Neural cell (in vitro differentiated cells): ENCODE measurements around the gene KCNJ12. TPM values are rescaled to one million over a fixed set of nuclear protein-coding genes. Genes with fewer than 3 reads are reported as not detected.

Experiments
- H2AFZ ChIP-seq: fragments of 200-600, 300-800 bp; sonication (generic), shearing (Covaris generic); 2 replicates; pipeline ENCODE4 v1.6.0; 2014; ENCODE audit warnings: low read depth, mild to moderate bottlenecking, antibody characterized with exemption, low read length, moderate library complexity
- H3F3A ChIP-seq: fragments of 200-600 bp; shearing (Covaris generic); 2 replicates; pipeline ENCODE4 v1.6.1; 2016; ENCODE audit warnings: mild to moderate bottlenecking, moderate library complexity, mixed read lengths, antibody characterized with exemption, low read length; ENCODE audit not compliant: insufficient read depth, poor library complexity, severe bottlenecking
- H3K27ac ChIP-seq: fragments of 200-600, 300-800 bp; sonication (generic), shearing (Covaris generic); 2 replicates; pipeline ENCODE4 v1.5.1; 2014; ENCODE audit warnings: mild to moderate bottlenecking, low read length, moderate library complexity
- H3K27me3 ChIP-seq: fragments of 300-800, 200-600 bp; sonication (generic), shearing (Covaris generic); 2 replicates; pipeline ENCODE4 v1.6.0; 2014; ENCODE audit warnings: mild to moderate bottlenecking, low read depth, low read length, moderate library complexity; ENCODE audit not compliant: insufficient read depth
- H3K36me3 ChIP-seq: fragments of 300-800, 200-600 bp; sonication (generic), shearing (Covaris generic); 2 replicates; pipeline ENCODE4 v1.5.1; 2014; ENCODE audit warnings: mild to moderate bottlenecking, antibody characterized with exemption, low read length, moderate library complexity; ENCODE audit not compliant: insufficient read depth
- H3K4me2 ChIP-seq: fragments of 300-800, 200-600 bp; sonication (generic), shearing (Covaris generic); 2 replicates; pipeline ENCODE4 v1.6.0; 2014; ENCODE audit warnings: mild to moderate bottlenecking, low read length
- H3K4me3 ChIP-seq: fragments of 300-800, 200-600 bp; sonication (generic), shearing (Covaris generic); 2 replicates; pipeline ENCODE4 v1.5.1; 2014; ENCODE audit warnings: mild to moderate bottlenecking, low read length, moderate library complexity
- H3K79me2 ChIP-seq: fragments of 200-600 bp; shearing (Covaris generic); replicated peaks from 2 replicates; pipeline ENCODE4 v1.6.0; 2014; ENCODE audit warnings: mild to moderate bottlenecking, low read length, moderate library complexity; ENCODE audit not compliant: insufficient read depth
- H3K9ac ChIP-seq: fragments of 300-800, 200-600 bp; sonication (generic), shearing (Covaris generic); 2 replicates; pipeline ENCODE4 v1.6.1; 2016; ENCODE audit warnings: mild to moderate bottlenecking, low read length, mixed read lengths
- H3K9me2 ChIP-seq: fragments of 200-600 bp; shearing (Covaris generic); 2 replicates; pipeline ENCODE4 v1.6.1; 2016; ENCODE audit warnings: mild to moderate bottlenecking, low read length, mixed read lengths; ENCODE audit not compliant: insufficient read depth
- H3K9me3 ChIP-seq: fragments of 200-600, 300-800 bp; sonication (generic), shearing (Covaris generic); 2 replicates; pipeline ENCODE4 v1.6.1; 2016; ENCODE audit warnings: mild to moderate bottlenecking, mixed run types, low read length, moderate library complexity, mixed read lengths
- H4K20me1 ChIP-seq: fragments of 200-600 bp; shearing (Covaris generic); 2 replicates; pipeline ENCODE4 v1.6.1; 2016; ENCODE audit warnings: mild to moderate bottlenecking, mixed run types; ENCODE audit not compliant: insufficient read depth
- CTCF ChIP-seq: fragments of 450-650 bp; IDR thresholded peaks from 2 replicates; pipeline ENCODE4 v1.5.1; 2014; ENCODE audit warnings: antibody characterized with exemption, mild to moderate bottlenecking, moderate library complexity; ENCODE audit not compliant: poor library complexity, severe bottlenecking
- EP300 ChIP-seq: fragments of 450-650 bp; conservative IDR thresholded peaks from 2 replicates; pipeline ENCODE4 v1.6.1; 2014; ENCODE audit warnings: antibody characterized with exemption, mild to moderate bottlenecking, moderate library complexity; ENCODE audit not compliant: poor library complexity, severe bottlenecking
- EZH2 ChIP-seq: fragments of 200-600, 300-800 bp; shearing (Covaris generic), sonication (generic); IDR thresholded peaks from 2 replicates; pipeline ENCODE4 v1.6.1; 2014; ENCODE audit warnings: antibody characterized with exemption, low read length, borderline replicate concordance, mild to moderate bottlenecking; ENCODE audit not compliant: insufficient read depth, poor library complexity, severe bottlenecking
- MXI1 ChIP-seq: fragments of 450-650 bp; conservative IDR thresholded peaks from 2 replicates; pipeline ENCODE4 v1.6.1; 2014; ENCODE audit warnings: antibody characterized with exemption, mild to moderate bottlenecking; ENCODE audit not compliant: poor library complexity, severe bottlenecking
- POLR2AphosphoS5 ChIP-seq: IDR thresholded peaks from 2 replicates; pipeline ENCODE4 v1.6.1; 2012
- RAD21 ChIP-seq: fragments of 450-650 bp; conservative IDR thresholded peaks from 2 replicates; pipeline ENCODE4 v1.6.1; 2014; ENCODE audit warnings: antibody characterized with exemption, mild to moderate bottlenecking, moderate library complexity
- SMC3 ChIP-seq: fragments of 450-650 bp; conservative IDR thresholded peaks from 2 replicates; pipeline ENCODE4 v1.6.1; 2014; ENCODE audit warnings: antibody characterized with exemption, mild to moderate bottlenecking, moderate library complexity; ENCODE audit not compliant: poor library complexity
- TAF1 ChIP-seq: IDR thresholded peaks from 2 replicates; pipeline ENCODE4 v1.6.1; 2012; ENCODE audit warnings: low read depth
- polyA plus RNA-seq: library from polyadenylated mRNA; depleted of rRNA; stranded (reverse); fragments of >200 nt; gene quantifications from 2 replicates; pipeline ENCODE4 v1.2.3, GENCODE V29; 2014
- TF ChIP-seq, protein P1 (sequence below): IDR thresholded peaks from 2 replicates; pipeline ENCODE4 v1.6.1; 2012; ENCODE audit warnings: borderline replicate concordance

KCNJ12 gene
- polyA plus RNA-seq, 1 donor from 2014 or later, result 1.3 TPM

DNA sequence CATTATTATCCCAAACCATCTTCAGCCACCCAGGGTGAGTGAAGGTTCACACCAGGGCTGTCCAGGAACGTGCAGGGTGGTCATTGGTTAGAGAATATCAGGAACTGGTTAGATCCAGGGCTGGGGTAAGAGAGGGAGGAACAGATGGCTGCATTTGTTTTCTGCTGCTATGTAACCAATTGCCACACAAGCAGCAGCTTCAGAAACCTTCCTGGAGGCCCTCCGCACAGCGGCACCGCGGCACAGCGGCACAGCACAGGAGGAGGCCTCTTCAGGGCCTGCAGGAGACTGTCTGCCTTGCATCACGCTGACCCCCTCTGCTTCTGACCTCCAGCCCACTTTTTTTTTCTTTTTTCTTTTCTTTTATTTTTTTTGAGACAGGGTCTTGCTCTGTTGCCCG, 86.1 kb downstream of the KCNJ12 start:
- H2AFZ ChIP-seq, result no peak overlapping the region

GRCh38 chr17:21463204-21463661, 87.1 kb downstream of the KCNJ12 start:
- no peaks in the 10 kb centered on the region for H3K9me3 ChIP-seq
- no peaks in the 10 kb centered on the region for H3K36me3 ChIP-seq
- no peaks in the 10 kb centered on the region for H3K9me2 ChIP-seq
- no peaks in the 10 kb centered on the region for H3F3A ChIP-seq
- H3K27me3 ChIP-seq, result peaks cover 15% of the 10 kb centered on the region
- no peak overlapping the region for H3K4me3 ChIP-seq
- no peak overlapping the region for H2AFZ ChIP-seq
- H3K9ac ChIP-seq, result no peak overlapping the region
- no peaks in the 10 kb centered on the region for H3K79me2 ChIP-seq
- no peaks in the 10 kb centered on the region for H4K20me1 ChIP-seq
- H3K4me2 ChIP-seq, result no peak overlapping the region
- TF ChIP-seq EP300 (no peak), EZH2 (no peak), RAD21 (no peak), MXI1 (no peak), TAF1 (no peak), SMC3 (no peak), POLR2AphosphoS5 (no peak), CTCF (no peak)
- TF ChIP-seq, protein P1, sequence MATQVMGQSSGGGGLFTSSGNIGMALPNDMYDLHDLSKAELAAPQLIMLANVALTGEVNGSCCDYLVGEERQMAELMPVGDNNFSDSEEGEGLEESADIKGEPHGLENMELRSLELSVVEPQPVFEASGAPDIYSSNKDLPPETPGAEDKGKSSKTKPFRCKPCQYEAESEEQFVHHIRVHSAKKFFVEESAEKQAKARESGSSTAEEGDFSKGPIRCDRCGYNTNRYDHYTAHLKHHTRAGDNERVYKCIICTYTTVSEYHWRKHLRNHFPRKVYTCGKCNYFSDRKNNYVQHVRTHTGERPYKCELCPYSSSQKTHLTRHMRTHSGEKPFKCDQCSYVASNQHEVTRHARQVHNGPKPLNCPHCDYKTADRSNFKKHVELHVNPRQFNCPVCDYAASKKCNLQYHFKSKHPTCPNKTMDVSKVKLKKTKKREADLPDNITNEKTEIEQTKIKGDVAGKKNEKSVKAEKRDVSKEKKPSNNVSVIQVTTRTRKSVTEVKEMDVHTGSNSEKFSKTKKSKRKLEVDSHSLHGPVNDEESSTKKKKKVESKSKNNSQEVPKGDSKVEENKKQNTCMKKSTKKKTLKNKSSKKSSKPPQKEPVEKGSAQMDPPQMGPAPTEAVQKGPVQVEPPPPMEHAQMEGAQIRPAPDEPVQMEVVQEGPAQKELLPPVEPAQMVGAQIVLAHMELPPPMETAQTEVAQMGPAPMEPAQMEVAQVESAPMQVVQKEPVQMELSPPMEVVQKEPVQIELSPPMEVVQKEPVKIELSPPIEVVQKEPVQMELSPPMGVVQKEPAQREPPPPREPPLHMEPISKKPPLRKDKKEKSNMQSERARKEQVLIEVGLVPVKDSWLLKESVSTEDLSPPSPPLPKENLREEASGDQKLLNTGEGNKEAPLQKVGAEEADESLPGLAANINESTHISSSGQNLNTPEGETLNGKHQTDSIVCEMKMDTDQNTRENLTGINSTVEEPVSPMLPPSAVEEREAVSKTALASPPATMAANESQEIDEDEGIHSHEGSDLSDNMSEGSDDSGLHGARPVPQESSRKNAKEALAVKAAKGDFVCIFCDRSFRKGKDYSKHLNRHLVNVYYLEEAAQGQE, result no peak
- H3K27ac ChIP-seq, result no peak overlapping the region

More for the DNA sequence above, 86.1 kb downstream of the KCNJ12 start:
- no peaks in the 10 kb centered on the region for H3K79me2 ChIP-seq
- no peaks in the 10 kb centered on the region for H3K9me3 ChIP-seq
- H3K27me3 ChIP-seq, result peaks cover 15% of the 10 kb centered on the region
- no peaks in the 10 kb centered on the region for H3K9me2 ChIP-seq
- no peaks in the 10 kb centered on the region for H3F3A ChIP-seq
- no peaks in the 10 kb centered on the region for H3K36me3 ChIP-seq
- H4K20me1 ChIP-seq, result no peaks in the 10 kb centered on the region
- no peak overlapping the region for H3K4me2 ChIP-seq
- H3K27ac ChIP-seq, result no peak overlapping the region
- H3K9ac ChIP-seq, result no peak overlapping the region
- no peak for TF ChIP-seq CTCF
- TF ChIP-seq EP300, result no peak
- no peak for TF ChIP-seq MXI1
- TF ChIP-seq, protein P1, result no peak
- TF ChIP-seq EZH2, result no peak
- no peak for TF ChIP-seq SMC3
- no peak for TF ChIP-seq RAD21
- H3K4me3 ChIP-seq, result no peak overlapping the region
